GM12873 (cell line): ENCODE measurements around the gene APOL5.

Experiments
- TF ChIP-seq, protein P1 (sequence below): IDR thresholded peaks from 2 replicates; pipeline ENCODE4 v1.5.1; 2012; ENCODE audit warnings: low read depth, mild to moderate bottlenecking, moderate library complexity, low read length, control low read depth; ENCODE audit not compliant: insufficient read depth; ENCODE audit errors: missing control alignments

Gene APOL5

DNA sequence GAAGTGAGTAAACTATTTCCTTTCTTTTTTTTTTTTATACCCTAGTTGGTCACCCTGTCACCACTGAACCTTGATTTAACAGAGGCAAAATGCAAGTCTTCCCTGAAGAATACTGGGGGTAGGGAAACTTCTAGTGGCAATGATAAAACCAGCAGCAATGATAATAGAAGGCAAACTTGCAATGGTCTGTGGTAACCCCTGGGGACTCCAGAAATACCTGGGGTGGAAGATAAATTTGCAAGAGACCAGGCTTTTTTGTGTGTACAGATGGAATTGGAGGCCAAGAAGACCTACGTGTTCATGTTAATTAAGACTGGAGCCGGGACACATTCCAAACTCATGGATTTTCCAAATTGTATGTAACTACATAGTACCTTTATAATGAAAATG lies 11.6 kb downstream of the APOL5 start:
- TF ChIP-seq, protein P1, sequence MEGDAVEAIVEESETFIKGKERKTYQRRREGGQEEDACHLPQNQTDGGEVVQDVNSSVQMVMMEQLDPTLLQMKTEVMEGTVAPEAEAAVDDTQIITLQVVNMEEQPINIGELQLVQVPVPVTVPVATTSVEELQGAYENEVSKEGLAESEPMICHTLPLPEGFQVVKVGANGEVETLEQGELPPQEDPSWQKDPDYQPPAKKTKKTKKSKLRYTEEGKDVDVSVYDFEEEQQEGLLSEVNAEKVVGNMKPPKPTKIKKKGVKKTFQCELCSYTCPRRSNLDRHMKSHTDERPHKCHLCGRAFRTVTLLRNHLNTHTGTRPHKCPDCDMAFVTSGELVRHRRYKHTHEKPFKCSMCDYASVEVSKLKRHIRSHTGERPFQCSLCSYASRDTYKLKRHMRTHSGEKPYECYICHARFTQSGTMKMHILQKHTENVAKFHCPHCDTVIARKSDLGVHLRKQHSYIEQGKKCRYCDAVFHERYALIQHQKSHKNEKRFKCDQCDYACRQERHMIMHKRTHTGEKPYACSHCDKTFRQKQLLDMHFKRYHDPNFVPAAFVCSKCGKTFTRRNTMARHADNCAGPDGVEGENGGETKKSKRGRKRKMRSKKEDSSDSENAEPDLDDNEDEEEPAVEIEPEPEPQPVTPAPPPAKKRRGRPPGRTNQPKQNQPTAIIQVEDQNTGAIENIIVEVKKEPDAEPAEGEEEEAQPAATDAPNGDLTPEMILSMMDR, result no peak

- TF ChIP-seq, protein P1, result no peak
Observed at GRCh38 chr22:35731321-35731720, 13.6 kb downstream of the APOL5 start.

DNA sequence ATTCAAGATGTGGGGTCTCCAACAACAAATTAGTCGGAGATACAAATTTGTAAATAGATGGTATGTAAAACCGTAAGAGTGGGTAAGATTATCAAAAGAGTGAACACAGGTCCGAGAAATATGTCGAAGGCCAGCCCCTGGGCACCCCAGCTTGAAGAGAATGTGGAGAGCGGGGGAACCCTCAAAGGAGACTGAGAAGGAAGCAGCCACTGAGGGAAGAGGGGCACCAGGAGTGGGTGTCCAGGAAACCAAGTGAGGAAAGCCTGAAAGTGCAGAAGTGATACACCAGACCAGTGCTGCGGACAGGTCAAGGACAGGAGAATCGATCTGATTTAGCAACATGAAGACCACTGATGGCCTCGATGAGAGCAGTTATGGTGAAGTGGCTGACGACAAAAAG lies 14.4 kb downstream of the APOL5 start:
- TF ChIP-seq, protein P1, result no peak

DNA sequence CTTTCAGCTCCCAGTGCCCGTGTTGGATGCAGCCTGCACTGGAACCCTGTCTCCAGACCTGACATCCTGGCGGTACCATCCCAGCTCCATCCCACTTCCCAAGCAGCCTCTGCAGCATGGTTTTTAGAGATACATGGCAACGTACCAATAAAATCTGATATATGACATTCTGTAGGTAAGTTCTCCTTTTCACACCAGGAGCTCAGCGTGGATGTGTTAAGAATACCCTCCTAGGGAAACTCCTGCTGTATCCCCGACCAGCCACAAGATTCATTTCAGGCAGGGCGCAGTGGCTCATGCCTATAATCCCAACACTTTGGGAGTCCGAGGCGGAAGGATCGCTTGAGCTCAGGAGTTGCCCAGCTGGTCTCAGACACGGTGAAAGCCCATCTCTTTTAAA lies 15.4 kb downstream of the APOL5 start:
- TF ChIP-seq, protein P1, result no peak

DNA sequence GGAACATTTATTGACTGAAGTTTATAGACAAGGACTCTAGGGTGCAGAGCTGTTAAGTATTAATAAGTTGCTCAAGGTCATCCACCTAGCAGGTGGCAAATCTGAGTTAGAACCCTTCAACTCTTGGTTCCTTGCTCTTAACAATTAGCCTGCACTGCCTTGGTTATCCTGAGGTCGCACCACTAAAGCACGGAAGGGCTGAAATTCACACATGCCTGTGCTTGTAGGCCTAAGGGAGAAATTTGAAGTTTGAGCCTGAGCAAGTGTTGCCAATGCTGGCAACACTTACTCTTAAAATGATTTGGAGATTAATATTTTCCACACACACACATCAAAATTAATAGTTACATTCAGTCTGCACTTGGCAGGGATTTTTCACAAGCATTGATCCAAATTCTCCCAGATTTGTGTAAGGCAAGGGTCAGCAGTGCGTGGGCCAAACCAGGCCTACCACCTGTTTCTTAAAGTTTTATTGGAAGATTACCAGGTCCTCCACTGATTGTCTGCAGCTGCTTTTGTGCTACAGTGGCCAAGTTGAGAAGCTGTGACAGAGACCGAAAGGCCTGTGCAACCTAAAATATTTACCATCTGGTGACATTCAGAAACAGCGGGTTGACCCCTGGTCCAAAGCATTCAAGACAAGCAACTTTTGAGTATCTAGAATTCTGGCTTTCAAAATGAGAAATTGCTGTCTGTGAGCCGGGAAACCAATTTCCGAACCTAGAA lies 16.3 kb downstream of the APOL5 start:
- TF ChIP-seq, protein P1, result no peak

DNA sequence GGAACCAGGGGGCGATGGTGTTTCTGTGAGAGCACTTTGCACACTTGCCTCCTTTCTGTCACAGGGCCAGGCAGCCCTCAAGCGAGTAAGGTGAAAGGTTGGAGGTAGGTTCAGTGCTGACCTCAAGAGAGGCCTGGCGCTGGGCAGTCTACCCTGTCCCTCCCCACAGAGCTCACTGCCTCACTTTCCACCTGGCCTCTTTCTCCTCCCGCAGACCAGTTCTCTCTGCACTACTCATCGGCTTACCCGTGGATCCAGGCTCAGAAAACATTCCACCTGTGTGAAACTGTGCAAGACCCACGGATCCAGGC lies 16.8 kb downstream of the APOL5 start:
- TF ChIP-seq, protein P1, result no peak

DNA sequence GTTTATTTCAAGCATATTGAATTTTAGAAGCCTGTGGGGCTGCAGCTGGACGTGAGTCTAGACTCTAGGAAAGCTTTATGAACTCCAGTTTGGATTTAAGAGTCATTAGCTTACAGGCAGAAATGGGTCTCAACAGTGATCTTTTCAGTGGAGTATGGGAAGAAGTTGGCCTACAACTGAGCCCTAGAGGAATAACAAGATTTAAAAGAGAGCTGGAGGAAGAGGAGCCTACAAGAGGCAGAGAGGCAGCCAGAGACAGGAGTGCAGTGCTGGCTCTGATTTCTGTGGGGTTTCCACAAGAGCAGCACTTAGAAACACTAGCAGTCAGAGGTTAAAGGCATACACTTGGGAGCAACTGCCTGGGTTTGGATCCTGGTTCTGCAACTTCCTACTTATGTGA lies 17.9 kb downstream of the APOL5 start:
- TF ChIP-seq, protein P1, result no peak
